GM19372 (cell line): Measurements from ENCODE around the gene DOP1A.

ENCODE experiments used
- ATAC-seq: cut with Tn5 transposase; IDR thresholded peaks from one replicate; pipeline ENCODE4 v1.9.1; 2021; ENCODE audit warnings: mild to moderate bottlenecking, low read depth, moderate library complexity; ENCODE audit not compliant: unreplicated experiment

DOP1A gene

DNA sequence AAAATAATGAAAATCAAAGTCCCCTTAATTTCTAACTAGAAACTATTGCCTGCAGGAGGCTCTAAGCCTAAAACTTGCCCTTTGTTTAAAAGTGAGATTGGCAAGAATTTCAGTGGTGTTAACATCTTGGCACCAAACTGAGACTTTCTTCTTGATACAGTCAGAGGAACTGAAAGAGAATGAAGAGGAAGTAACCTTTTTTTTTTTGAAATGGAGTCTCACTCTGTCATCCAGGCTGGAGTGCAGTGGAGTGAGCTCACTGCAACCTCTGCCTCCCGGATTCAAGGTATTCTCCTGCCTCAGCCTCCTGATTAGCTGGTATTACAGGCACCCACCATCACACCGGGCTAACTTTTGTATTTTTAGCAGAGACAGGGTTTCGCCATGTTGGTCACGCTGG, 3.6 kb downstream of the DOP1A start:
- peak; percentile 36 for ATAC-seq

GRCh38 chr6:83071707-83072106, 4.2 kb downstream of the DOP1A start:
- no peak for ATAC-seq

DNA sequence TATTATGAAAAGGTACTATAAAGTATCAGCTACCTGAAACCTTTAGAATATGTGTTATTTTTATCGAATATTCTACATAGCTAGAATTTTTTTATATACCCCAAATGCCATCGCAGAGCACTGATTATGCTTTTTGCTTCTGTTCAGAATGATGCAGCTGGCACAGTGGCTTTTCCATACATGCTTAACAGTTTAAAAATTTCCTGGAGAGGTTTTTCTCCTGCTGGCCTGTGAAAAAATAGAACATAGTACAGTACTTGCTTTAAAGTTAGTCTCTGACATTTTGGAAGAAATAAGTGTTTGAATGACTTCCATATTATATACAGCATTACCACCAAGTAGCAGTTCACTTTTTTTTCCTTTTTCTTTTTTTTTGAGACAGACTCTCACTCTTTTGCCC, 5.3 kb downstream of the DOP1A start:
- no peak for ATAC-seq

- ATAC-seq = no peak
Observed at GRCh38 chr6:83073615-83074014, 6.1 kb downstream of the DOP1A start.

DNA sequence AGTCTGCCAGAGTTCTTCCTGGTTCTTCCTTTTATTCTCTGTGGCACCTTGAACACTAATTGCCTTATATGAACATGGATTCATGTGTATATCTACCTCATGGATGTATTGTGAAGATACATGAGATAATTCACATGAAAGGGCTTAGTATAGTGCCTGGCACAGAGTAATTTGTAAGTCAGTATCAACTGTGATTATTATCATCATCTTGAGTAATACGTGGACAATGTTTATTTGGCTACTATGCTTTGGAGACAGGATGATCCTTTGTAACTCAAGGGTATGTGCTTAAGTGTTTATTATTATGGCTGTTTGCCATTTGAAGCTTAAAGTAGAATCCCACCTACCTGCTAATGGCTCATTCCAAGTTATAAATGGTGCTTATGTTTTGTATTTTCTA, 16.0 kb downstream of the DOP1A start:
- ATAC-seq = no peak

DNA sequence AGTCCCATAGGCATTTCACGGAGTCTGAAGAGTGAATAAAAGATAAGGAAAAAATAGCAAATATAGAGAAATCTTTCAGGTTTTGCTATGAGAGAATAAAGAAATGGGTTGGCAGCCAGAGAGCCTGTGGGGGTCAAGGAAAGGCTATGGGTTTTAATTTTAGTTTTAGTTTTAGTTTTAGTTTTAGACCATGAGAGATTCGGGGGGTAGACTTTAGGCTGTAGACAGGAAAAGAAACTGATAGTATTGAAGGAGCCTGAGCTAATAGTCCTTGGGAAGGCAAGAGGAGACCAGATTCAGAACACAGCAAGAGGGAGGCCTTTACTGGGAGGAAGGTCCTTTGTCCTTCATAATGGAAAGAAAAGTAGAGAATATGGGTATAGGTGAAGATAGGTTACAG, 19.3 kb downstream of the DOP1A start:
- ATAC-seq = peak; percentile 99

DNA sequence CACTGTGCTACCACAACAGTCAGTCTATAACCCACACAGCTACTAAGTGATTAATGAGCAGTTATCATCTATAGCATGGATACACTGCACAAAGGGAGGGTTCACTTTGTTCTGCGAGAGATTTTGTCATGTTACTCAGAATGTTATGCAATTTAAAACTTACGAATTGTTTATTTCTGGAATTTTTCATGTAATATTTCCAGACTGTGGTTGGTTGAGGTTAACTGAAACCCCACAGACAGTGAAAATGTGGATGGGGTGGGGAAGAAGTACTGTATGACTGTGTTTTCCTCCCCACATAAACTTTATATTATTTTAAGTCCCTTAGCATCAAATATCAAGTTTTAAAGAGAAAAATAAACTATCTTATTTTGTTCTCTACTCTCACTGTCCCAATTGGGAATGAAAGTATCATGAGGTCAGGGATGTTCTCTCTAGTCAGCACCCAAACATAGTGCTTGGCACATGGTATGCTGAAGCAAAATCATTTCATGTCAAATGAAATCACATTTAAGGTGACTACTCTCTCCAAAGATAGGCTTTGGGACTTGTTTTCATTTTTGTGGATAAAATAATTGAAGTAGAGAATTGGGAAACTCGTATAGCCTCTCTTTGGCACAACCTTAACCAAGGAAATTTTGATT, 25.4 kb downstream of the DOP1A start:
- ATAC-seq = no peak

DNA sequence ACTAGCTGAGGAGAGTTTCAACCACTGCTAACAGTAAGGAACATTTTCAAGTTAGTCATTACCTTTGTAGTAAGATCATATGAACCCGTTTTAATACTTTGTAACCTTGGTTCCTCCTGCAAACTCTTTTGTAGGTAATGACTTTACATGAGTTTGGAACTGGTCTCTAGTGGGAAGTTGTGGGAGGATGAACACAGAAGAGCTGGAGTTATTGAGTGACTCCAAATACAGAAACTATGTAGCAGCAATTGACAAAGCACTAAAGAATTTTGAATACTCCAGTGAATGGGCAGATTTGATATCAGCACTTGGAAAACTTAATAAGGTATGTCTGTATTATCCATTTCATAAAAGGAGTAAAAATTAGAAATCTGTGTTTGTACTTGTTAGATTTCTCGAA, 29.3 kb downstream of the DOP1A start:
- ATAC-seq = no peak

DNA sequence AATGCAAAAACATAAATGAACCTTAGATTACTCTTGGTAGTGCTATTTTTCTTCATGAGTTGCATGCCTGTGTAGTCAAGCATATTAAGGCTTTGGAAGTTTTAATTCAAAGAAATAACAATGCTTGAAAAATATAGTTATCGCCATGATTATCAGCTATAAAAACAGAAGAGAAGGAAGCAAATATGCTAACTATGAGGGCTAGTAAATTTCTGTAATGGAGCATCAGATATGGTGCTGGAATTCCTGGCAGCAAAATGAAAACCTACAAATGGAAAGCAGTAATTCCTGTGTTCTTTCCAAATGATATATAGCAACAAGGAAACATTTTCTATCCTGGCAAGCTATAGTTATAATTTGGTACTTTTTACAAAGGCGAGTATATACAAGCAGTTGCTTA, 29.7 kb downstream of the DOP1A start:
- no peak for ATAC-seq

DNA sequence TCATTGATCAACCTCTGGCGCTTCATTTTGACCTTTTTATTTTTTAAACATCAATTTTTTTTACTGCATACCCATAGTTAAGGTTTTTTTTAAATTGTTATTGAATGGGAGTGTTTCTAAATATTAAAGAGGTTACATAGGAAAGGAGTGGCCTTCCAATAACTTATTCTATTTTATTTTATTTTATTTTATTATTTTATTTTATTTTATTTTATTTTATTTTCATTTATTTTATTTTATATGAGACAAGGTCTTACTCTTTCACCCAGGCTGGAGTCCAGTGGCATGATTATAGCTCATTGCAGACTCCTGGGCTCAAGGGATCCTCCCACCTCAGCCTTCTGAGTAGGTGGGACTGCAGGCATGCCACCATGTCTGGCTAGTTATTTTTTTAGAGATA, 30.2 kb downstream of the DOP1A start:
- ATAC-seq = no peak

DNA sequence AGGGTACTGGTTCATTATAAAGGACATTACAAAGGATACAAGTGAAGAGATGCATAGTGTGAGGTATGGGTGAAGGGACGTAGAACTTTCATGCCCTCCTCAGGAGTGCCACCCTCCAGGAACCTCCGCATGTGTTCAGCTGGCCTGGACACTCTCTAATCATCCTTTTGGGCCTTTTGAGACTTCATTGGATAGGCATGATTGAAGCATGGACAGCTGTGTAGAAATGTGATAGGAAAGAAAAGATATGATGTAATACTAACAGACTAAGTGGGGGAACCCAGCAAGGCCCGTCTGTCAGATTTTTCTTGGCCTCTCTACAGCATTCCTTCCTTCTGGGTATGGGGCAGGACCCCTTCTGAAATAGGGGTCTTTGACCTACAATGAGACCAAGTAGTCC, 31.1 kb downstream of the DOP1A start:
- no peak for ATAC-seq

- ATAC-seq = no peak
Observed at GRCh38 chr6:83108378-83108777, 40.9 kb downstream of the DOP1A start.

DNA sequence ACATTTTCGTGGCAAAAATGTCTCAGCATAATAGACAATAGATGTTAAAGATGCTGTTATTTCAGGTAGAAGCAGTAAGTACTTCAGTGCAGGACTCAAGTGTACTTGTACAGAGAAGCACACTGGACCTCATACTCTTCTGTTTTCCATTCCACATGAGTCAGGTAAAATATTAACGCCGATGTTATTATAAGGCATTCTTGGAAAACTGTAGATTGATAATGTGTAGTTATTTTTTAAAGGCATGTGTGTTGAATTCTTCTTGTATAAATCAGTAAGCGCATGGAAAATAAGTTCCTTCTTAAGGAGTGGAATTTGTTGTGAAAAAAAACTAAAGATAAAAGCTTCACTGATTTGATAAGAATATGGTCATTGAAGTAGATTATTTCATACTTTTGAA, 45.8 kb downstream of the DOP1A start:
- ATAC-seq = no peak

DNA sequence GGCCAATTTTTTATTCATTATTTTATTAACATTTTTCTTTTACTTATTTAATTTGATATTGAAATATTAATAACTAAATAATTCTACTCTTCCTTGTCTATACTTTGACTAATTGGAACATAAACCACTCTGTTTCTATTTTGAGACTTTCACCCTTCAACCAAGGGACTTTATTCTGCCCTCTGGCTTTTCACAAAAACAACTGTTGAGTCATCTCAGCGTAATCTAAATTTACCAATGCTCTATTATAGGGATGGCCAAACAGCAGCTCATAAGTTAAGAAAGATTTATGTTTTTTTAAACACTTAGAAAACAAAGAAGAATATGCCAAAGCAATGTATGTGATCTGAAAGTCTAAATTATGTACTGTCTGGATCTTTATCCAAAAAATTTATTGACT, 46.7 kb downstream of the DOP1A start:
- ATAC-seq = no peak

- no peak for ATAC-seq
Observed at GRCh38 chr6:83117802-83118201, 50.3 kb downstream of the DOP1A start.

- ATAC-seq = no peak
Observed at GRCh38 chr6:83119742-83120300, 52.4 kb downstream of the DOP1A start.

DNA sequence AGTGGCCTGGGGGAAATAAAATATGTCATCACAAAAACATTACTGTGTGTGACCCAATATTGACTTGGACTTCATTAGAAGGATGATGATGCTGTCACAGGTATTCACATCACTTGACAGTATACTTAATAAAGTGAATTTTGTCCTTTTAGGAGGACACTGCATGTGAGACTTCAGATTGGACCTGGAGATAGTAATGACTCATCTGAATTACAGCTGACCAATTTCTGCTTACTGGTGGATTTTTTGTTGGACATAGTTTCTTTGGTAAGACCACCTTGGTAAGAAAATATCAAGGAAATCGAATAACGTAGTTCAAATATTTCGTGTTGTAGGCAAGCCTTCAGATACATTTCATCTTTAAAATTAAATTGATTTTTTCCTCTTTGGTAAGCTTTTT, 57.1 kb downstream of the DOP1A start:
- no peak for ATAC-seq

GRCh38 chr6:83125425-83125824, 58.0 kb downstream of the DOP1A start:
- ATAC-seq = no peak

GRCh38 chr6:83126223-83126622, 58.8 kb downstream of the DOP1A start:
- no peak for ATAC-seq

- ATAC-seq = no peak
Observed at GRCh38 chr6:83126807-83127206, 59.3 kb downstream of the DOP1A start.

DNA sequence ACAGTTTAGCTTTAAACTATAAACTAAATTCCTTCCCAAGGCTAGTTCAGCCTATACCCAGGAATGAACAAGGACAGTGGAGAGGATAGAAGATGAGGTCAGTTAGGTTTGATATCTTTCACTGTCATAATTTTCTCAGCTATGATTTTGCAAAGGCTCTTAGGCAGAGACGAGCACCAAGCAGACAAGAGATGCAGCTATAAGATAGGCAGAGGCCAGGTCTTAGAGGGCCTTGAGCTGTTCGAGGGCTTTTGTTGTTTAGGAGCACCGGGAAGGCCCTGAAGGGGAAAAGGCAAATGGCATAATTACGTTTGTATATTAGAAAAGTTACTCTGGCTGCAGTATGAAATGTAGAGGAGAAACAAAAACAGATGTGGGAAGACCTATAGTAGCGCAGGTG, 59.8 kb downstream of the DOP1A start:
- no peak for ATAC-seq

DNA sequence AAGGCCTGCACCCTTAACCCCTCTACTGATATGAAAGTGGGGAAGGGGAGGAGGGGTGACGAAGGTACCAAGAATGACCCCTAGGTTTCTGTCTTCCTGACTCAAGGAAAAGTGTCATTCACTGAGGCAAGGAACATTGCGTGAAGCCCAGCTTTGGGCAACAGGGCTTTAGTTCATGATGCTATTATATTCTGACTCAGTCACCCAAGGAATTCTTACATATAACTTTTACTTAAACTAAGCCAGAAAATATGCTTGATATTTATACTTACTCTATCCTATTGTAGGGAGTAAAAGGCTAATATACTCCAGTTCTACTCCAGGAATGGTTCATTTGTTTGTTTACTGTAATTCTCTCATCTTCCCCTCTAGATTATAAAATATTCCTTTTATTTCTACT, 60.5 kb downstream of the DOP1A start:
- ATAC-seq = no peak

- ATAC-seq = no peak
Observed at GRCh38 chr6:83132121-83132520, 64.7 kb downstream of the DOP1A start.
